Neural progenitor cell (in vitro differentiated cells): ENCODE data around the gene NUFIP1. TPM values are rescaled to one million over a fixed set of nuclear protein-coding genes. Genes with fewer than 3 reads are reported as not detected.

Experiments
- DNase-seq: peaks from one replicate; pipeline ENCODE4 v3.0.0-alpha.2; 2016; ENCODE audit warnings: low spot score
- H2AFZ ChIP-seq: fragments of 200-600 bp; sonication (generic); replicated peaks from 2 replicates; pipeline ENCODE4 v1.6.1; 2016; ENCODE audit warnings: antibody characterized with exemption
- H3F3A ChIP-seq: fragments of 200-600 bp; sonication (generic); 2 replicates; pipeline ENCODE4 v1.6.1; 2016; ENCODE audit warnings: antibody characterized with exemption, low read depth
- H3K27ac ChIP-seq: fragments of 200-600 bp; sonication (generic); 2 replicates; pipeline ENCODE4 v1.5.1; 2016; ENCODE audit warnings: mild to moderate bottlenecking
- H3K27me3 ChIP-seq: fragments of 200-600 bp; sonication (generic); 2 replicates; pipeline ENCODE4 v1.6.1; 2016; ENCODE audit warnings: mild to moderate bottlenecking, moderate library complexity
- H3K36me3 ChIP-seq: fragments of 200-600 bp; sonication (generic); 2 replicates; pipeline ENCODE4 v1.5.1; 2016
- H3K4me1 ChIP-seq: fragments of 200-600 bp; sonication (generic); 2 replicates; pipeline ENCODE4 v1.6.1; 2016; ENCODE audit warnings: mixed run types
- H3K4me2 ChIP-seq: fragments of 200-600 bp; sonication (generic); 2 replicates; pipeline ENCODE4 v1.6.1; 2016
- H3K4me3 ChIP-seq: fragments of 200-600 bp; sonication (generic); 2 replicates; pipeline ENCODE4 v1.5.1; 2016
- H3K79me2 ChIP-seq: fragments of 200-600 bp; sonication (generic); 2 replicates; pipeline ENCODE4 v1.6.1; 2016; ENCODE audit warnings: low read depth
- H3K9ac ChIP-seq: fragments of 200-600 bp; sonication (generic); 2 replicates; pipeline ENCODE4 v1.6.1; 2016
- H3K9me3 ChIP-seq: fragments of 200-600 bp; sonication (generic); 2 replicates; pipeline ENCODE4 v1.5.1; 2016; ENCODE audit warnings: low read depth
- H4K20me1 ChIP-seq: fragments of 200-600 bp; sonication (generic); 2 replicates; pipeline ENCODE4 v1.6.1; 2016; ENCODE audit warnings: low read depth
- H3K27ac Mint-ChIP-seq: 3 replicates; pipeline ENCODE4 v1.8.0; 2021; ENCODE audit warnings: mixed read lengths
- H3K27me3 Mint-ChIP-seq: 2 replicates; pipeline ENCODE4 v1.8.0; 2022; ENCODE audit warnings: low read depth, mild to moderate bottlenecking, inconsistent platforms, moderate library complexity, mixed read lengths; ENCODE audit not compliant: insufficient read depth
- H3K36me3 Mint-ChIP-seq: 3 replicates; pipeline ENCODE4 v1.8.0; 2021; ENCODE audit warnings: mixed read lengths
- H3K4me1 Mint-ChIP-seq: 3 replicates; pipeline ENCODE4 v1.8.0; 2021; ENCODE audit warnings: mixed read lengths
- H3K4me3 Mint-ChIP-seq: 3 replicates; pipeline ENCODE4 v1.8.0; 2021; ENCODE audit warnings: mild to moderate bottlenecking, moderate library complexity, mixed read lengths
- H3K9me3 Mint-ChIP-seq: 3 replicates; pipeline ENCODE4 v1.8.0; 2020; ENCODE audit warnings: mixed read lengths
- CTCF ChIP-seq: fragments of 200-600 bp; sonication (generic); IDR thresholded peaks from 2 replicates; pipeline ENCODE4 v1.5.1; 2017; ENCODE audit warnings: antibody characterized with exemption, mild to moderate bottlenecking
- EZH2 ChIP-seq: fragments of 200-600 bp; sonication (generic); IDR thresholded peaks from 2 replicates; pipeline ENCODE4 v1.6.1; 2017; ENCODE audit warnings: antibody characterized with exemption, mild to moderate bottlenecking, moderate library complexity
- EZH2phosphoT487 ChIP-seq: fragments of 200-600 bp; sonication (generic); IDR thresholded peaks from 2 replicates; pipeline ENCODE4 v1.6.1; 2017; ENCODE audit warnings: antibody characterized with exemption
- small RNA-seq: library from RNA; depleted of rRNA; stranded (forward); fragments of <200 nt; gene quantifications from one replicate; pipeline ENCODE3, GENCODE V24; 2015
- total RNA-seq: library from RNA; depleted of rRNA; stranded (reverse); fragments of >200 nt; gene quantifications from 2 replicates; pipeline ENCODE4 v1.2.3, GENCODE V29; 2015; ENCODE audit warnings: low replicate concordance

NUFIP1 gene
- total RNA-seq, 1 donor from 2014 or later = 12.9 TPM

- peaks cover 38% of the 10 kb centered on the region for H3K4me1 Mint-ChIP-seq
- H3K4me1 ChIP-seq = no peaks in the 10 kb centered on the region
- TF ChIP-seq EZH2phosphoT487 (no peak), CTCF (no peak), EZH2 (no peak)
These were observed 95.1 kb downstream of the NUFIP1 start for GRCh38 chr13:44894001-44894770.

More at GRCh38 chr13:44894001-44894770, 95.1 kb downstream of the NUFIP1 start:
- H3K4me3 ChIP-seq = no peak overlapping the region
- Mint-ChIP-seq H3K27ac (peak overlapping the region; percentile 92), H3K27me3 (peaks cover 12% of the 10 kb centered on the region), H3K36me3 (no peaks in the 10 kb centered on the region), H3K4me3 (no peak overlapping the region), H3K9me3 (peaks cover 2% of the 10 kb centered on the region)
- H3K9me3 ChIP-seq = no peaks in the 10 kb centered on the region
- H3F3A ChIP-seq = no peaks in the 10 kb centered on the region
- peak overlapping the region; percentile 57 for H2AFZ ChIP-seq
- H3K27ac ChIP-seq = no peak overlapping the region
- H3K79me2 ChIP-seq = no peaks in the 10 kb centered on the region
- H3K36me3 ChIP-seq = no peaks in the 10 kb centered on the region
- no peak for DNase-seq
- H3K9ac ChIP-seq = no peak overlapping the region
- H3K27me3 ChIP-seq = no peaks in the 10 kb centered on the region
- H4K20me1 ChIP-seq = no peaks in the 10 kb centered on the region
- H3K4me2 ChIP-seq = no peak overlapping the region

Small RNA genes lying within 50 kb of the gene (small RNA-seq; reads per million reads assigned to genes)
- 0.59 reads per million, percentile 62 among the genes with 10 or more reads in this experiment for gene RN7SL49P

Other genes with a start within 250 kb of the NUFIP1 start
- gene GPALPP1, start 67 bp upstream of the NUFIP1 start, total RNA-seq = 47.5 and 70.7 TPM in 2 replicates
- 33.7 and 54.1 TPM in 2 replicates for gene GTF2F2, start 131.0 kb upstream of the NUFIP1 start, total RNA-seq
- not detected in 2 replicates for gene KCTD4, start 211.6 kb upstream of the NUFIP1 start, total RNA-seq